K562 (cell line): Measurements from ENCODE around the gene CNRIP1. TPM values are rescaled to one million over a fixed set of nuclear protein-coding genes. Genes with fewer than 3 reads are reported as not detected.
A peak's percentile ranks its signal among the peaks of the same experiment; 100 is the strongest.

Experiments
- IRF1 ChIP-seq: sonication (generic); formaldehyde crosslinking; IDR thresholded peaks from 2 replicates; pipeline ENCODE4 v1.8.0; 2022; ENCODE audit warnings: missing genetic modification reagents, mild to moderate bottlenecking, borderline replicate concordance
- MAX ChIP-seq: sonication (generic); formaldehyde crosslinking; IDR thresholded peaks from 2 replicates; pipeline ENCODE4 v1.9.0; 2022; ENCODE audit warnings: mild to moderate bottlenecking, missing genetic modification reagents
- RNF219 ChIP-seq: fragments of 250-450 bp; sonication (Bioruptor Pico); IDR thresholded peaks from 2 replicates; pipeline ENCODE4 v1.5.0; 2022; ENCODE audit warnings: mild to moderate bottlenecking
- SAP30 ChIP-seq: fragments of 200-600 bp; sonication (generic); IDR thresholded peaks from 2 replicates; pipeline ENCODE4 v1.6.1; 2012; ENCODE audit warnings: borderline replicate concordance, low read depth, mild to moderate bottlenecking, moderate library complexity, low read length, control low read depth, inconsistent platforms; ENCODE audit not compliant: insufficient read depth, poor library complexity, severe bottlenecking
- THAP12 ChIP-seq: fragments of 250-450 bp; sonication (Bioruptor Pico); IDR thresholded peaks from 2 replicates; pipeline ENCODE4 v1.9.0; 2021; ENCODE audit warnings: mild to moderate bottlenecking, inconsistent platforms
- ZFPM2 ChIP-seq: fragments of 250-450 bp; sonication (Bioruptor Pico); IDR thresholded peaks from 2 replicates; pipeline ENCODE4 v1.5.1; 2022; ENCODE audit warnings: mild to moderate bottlenecking
- ZNF232 ChIP-seq: sonication (generic); formaldehyde crosslinking; IDR thresholded peaks from 2 replicates; pipeline ENCODE4 v1.8.0; 2022; ENCODE audit warnings: mild to moderate bottlenecking, missing genetic modification reagents
- polyA plus RNA-seq, 8 experiments: library from polyadenylated mRNA; depleted of rRNA in 4 of 8; stranded (reverse) in 5 of 8; unstranded in 3 of 8; fragments of >200 nt; fragmentation: Nextera tagmentation in 2 of 8; fragmentation: Illumina TruSeq in 1 of 8; extraction: Ambion mirVana in 2 of 8; extraction: Trizol in 1 of 8; gene quantifications; 2 replicates each; pipeline versions ENCODE4 v1.2.1 to v1.2.3, GENCODE V29; 2011 to 2014; ENCODE audit warnings: inconsistent platforms in 1 of 8, missing spikeins in 1 of 8
- total RNA-seq, 7 experiments: library from RNA; depleted of rRNA in 6 of 7; stranded (reverse); fragments of >200 nt in 6 of 7; fragmentation: Illumina TruSeq in 2 of 7; extraction: Trizol in 2 of 7; gene quantifications; 2 replicates each; pipeline versions ENCODE4 v1.2.1 to v1.2.3, GENCODE V29; 2011 to 2021; ENCODE audit warnings: low replicate concordance in 1 of 7
- TF ChIP-seq, protein P1 (sequence below): fragments of 450-650 bp; IDR thresholded peaks from 2 replicates; pipeline ENCODE4 v1.6.1; 2016; ENCODE audit warnings: mild to moderate bottlenecking, moderate library complexity

The CNRIP1 gene
- total and polyA plus RNA-seq, 9 of the 15 experiments (the other 6 are each of a cell fraction or from before 2014, with no cell fraction given) = 0.59 to 2.1 (median 1.5) TPM

DNA sequence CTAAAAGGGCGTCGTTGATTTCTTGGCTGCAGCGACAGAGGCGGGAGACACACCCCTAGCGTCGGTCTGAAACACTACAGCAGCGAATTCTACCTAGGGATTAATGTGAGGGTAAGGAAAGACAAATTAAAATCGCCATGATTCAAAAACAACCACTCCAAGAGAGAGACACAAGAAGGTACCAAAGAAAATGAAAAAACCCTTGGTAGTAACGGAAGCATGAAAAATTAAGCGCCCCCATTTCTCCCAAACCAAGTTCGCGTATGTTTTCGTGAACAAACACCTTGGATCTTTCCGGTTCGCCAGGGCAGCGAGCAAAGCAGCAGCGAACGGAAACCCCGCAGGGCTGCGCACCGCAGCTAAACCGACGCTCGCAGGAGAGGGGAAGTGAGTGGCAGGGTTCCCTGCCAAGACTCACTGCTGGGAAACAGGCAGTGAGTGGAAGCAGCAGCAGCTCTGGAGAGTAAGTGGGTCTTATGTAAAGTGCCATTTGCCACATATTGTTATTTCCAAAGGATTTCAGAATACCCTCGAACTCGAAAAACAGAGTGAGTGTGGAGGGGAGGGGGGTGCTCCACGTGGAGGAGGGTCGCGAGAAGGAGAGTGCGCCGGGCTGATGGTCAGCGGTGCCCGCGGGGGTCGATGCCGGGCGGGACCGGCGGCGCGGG is 68.4 kb downstream of the CNRIP1 start (continued):
- no peak for TF ChIP-seq THAP12
- no peak for TF ChIP-seq ZFPM2
- TF ChIP-seq SAP30 = peak; percentile 27
- no peak for TF ChIP-seq RNF219
- no peak for TF ChIP-seq ZNF232 (CRISPR knock-in tag)
- TF ChIP-seq MAX = no peak
- TF ChIP-seq IRF1 = no peak
- TF ChIP-seq, protein P1, sequence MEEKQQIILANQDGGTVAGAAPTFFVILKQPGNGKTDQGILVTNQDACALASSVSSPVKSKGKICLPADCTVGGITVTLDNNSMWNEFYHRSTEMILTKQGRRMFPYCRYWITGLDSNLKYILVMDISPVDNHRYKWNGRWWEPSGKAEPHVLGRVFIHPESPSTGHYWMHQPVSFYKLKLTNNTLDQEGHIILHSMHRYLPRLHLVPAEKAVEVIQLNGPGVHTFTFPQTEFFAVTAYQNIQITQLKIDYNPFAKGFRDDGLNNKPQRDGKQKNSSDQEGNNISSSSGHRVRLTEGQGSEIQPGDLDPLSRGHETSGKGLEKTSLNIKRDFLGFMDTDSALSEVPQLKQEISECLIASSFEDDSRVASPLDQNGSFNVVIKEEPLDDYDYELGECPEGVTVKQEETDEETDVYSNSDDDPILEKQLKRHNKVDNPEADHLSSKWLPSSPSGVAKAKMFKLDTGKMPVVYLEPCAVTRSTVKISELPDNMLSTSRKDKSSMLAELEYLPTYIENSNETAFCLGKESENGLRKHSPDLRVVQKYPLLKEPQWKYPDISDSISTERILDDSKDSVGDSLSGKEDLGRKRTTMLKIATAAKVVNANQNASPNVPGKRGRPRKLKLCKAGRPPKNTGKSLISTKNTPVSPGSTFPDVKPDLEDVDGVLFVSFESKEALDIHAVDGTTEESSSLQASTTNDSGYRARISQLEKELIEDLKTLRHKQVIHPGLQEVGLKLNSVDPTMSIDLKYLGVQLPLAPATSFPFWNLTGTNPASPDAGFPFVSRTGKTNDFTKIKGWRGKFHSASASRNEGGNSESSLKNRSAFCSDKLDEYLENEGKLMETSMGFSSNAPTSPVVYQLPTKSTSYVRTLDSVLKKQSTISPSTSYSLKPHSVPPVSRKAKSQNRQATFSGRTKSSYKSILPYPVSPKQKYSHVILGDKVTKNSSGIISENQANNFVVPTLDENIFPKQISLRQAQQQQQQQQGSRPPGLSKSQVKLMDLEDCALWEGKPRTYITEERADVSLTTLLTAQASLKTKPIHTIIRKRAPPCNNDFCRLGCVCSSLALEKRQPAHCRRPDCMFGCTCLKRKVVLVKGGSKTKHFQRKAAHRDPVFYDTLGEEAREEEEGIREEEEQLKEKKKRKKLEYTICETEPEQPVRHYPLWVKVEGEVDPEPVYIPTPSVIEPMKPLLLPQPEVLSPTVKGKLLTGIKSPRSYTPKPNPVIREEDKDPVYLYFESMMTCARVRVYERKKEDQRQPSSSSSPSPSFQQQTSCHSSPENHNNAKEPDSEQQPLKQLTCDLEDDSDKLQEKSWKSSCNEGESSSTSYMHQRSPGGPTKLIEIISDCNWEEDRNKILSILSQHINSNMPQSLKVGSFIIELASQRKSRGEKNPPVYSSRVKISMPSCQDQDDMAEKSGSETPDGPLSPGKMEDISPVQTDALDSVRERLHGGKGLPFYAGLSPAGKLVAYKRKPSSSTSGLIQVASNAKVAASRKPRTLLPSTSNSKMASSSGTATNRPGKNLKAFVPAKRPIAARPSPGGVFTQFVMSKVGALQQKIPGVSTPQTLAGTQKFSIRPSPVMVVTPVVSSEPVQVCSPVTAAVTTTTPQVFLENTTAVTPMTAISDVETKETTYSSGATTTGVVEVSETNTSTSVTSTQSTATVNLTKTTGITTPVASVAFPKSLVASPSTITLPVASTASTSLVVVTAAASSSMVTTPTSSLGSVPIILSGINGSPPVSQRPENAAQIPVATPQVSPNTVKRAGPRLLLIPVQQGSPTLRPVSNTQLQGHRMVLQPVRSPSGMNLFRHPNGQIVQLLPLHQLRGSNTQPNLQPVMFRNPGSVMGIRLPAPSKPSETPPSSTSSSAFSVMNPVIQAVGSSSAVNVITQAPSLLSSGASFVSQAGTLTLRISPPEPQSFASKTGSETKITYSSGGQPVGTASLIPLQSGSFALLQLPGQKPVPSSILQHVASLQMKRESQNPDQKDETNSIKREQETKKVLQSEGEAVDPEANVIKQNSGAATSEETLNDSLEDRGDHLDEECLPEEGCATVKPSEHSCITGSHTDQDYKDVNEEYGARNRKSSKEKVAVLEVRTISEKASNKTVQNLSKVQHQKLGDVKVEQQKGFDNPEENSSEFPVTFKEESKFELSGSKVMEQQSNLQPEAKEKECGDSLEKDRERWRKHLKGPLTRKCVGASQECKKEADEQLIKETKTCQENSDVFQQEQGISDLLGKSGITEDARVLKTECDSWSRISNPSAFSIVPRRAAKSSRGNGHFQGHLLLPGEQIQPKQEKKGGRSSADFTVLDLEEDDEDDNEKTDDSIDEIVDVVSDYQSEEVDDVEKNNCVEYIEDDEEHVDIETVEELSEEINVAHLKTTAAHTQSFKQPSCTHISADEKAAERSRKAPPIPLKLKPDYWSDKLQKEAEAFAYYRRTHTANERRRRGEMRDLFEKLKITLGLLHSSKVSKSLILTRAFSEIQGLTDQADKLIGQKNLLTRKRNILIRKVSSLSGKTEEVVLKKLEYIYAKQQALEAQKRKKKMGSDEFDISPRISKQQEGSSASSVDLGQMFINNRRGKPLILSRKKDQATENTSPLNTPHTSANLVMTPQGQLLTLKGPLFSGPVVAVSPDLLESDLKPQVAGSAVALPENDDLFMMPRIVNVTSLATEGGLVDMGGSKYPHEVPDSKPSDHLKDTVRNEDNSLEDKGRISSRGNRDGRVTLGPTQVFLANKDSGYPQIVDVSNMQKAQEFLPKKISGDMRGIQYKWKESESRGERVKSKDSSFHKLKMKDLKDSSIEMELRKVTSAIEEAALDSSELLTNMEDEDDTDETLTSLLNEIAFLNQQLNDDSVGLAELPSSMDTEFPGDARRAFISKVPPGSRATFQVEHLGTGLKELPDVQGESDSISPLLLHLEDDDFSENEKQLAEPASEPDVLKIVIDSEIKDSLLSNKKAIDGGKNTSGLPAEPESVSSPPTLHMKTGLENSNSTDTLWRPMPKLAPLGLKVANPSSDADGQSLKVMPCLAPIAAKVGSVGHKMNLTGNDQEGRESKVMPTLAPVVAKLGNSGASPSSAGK = no peak
